Thyroid gland (tissue), 4 donors: ENCODE results near the gene YTHDF1. TPM values are rescaled to one million over a fixed set of nuclear protein-coding genes. Genes with fewer than 3 reads are reported as not detected.

Source experiments
- DNase-seq, 2 donors: peaks; one replicate each; pipeline ENCODE4 v3.0.0-alpha.2; 2019
- H3K27ac ChIP-seq, 3 donors: fragments of 200-600 bp; sonication (generic); 1 replicate in 2 of 3; 2 replicates in 1 of 3; pipeline ENCODE4 v1.5.1; 2016 to 2019; ENCODE audit warnings: mild to moderate bottlenecking in 1 of 3, moderate library complexity in 1 of 3
- H3K27me3 ChIP-seq: fragments of 200-600 bp; sonication (generic); one replicate; pipeline ENCODE4 v1.5.1; 2019
- H3K36me3 ChIP-seq, 2 donors: fragments of 200-600 bp; sonication (generic); one replicate each; pipeline ENCODE4 v1.5.1; 2016 to 2019
- H3K4me1 ChIP-seq, 2 donors: fragments of 200-600 bp; sonication (generic); one replicate each; pipeline ENCODE4 v1.5.1; 2017 to 2019
- H3K4me3 ChIP-seq, 3 donors: fragments of 200-600 bp; sonication (generic); replicated peaks in 1 of 3; 1 replicate in 2 of 3; 2 replicates in 1 of 3; pipeline ENCODE4 v1.5.1; 2016; ENCODE audit warnings: mild to moderate bottlenecking in 1 of 3
- H3K9me3 ChIP-seq: fragments of 200-600 bp; sonication (generic); one replicate; pipeline ENCODE4 v1.5.1; 2017
- CTCF ChIP-seq, 6 experiments: fragments of 200-600 bp in 3 of 6; fragments of 450-650 bp in 3 of 6; sonication (generic) in 3 of 6; IDR thresholded peaks; one replicate each; pipeline ENCODE4 v1.5.1; 2016 to 2019; ENCODE audit warnings: antibody characterized with exemption in 6 of 6, mild to moderate bottlenecking in 2 of 6, inconsistent platforms in 1 of 6, moderate library complexity in 1 of 6
- POLR2A ChIP-seq, 2 donors: fragments of 450-650 bp; IDR thresholded peaks; one replicate each; pipeline ENCODE4 v1.6.1; 2017; ENCODE audit warnings: antibody characterized with exemption in 2 of 2, mild to moderate bottlenecking in 2 of 2, moderate library complexity in 1 of 2
- WGBS, 2 donors: methylation state at CpG; one replicate each; pipeline ENCODE4 v1.1.5; 2017; 5-methylcytosine and 5-hydroxymethylcytosine counted together
- intact Hi-C: fragments of 100-400 bp; cut with DNase I; formaldehyde crosslinking; loops from one replicate; pipeline ENCODE4 v1.15.1; 2023
- total RNA-seq, 4 donors: library from RNA; depleted of rRNA; stranded (reverse); fragments of >200 nt; gene quantifications; one replicate each; pipeline ENCODE4 v1.2.3, GENCODE V29; 2016

The YTHDF1 gene
- total RNA-seq, 4 donors from 2014 or later = 41.3 to 54.2 (median 43.4) TPM

DNA sequence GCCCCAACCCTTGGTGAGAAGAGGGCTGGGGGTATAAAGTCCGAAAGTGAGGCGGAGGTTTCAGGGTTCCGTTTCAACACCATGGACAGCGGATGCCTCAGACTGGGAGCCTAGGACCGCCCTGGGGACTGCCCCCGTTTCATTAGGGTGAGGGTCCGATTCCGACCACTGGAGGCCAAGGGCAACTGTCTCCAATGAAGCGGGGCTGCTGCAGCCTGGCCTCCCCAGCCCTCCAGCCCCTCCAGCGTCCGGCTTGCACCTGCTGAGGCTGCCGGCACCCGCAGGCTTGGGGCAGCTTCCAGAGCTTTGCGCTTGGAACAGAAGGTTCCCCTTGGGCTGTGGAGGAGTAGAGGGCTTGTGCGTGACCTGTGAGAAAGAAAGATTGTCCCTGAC lies 39.9 kb downstream of the YTHDF1 start:
- DNase-seq = no peak
- intact Hi-C loops = loop anchor here (10.0 kb wide), 1 partner anchor 209 kb away; no protein-coding TSS in a partner anchor
- Histone ChIP-seq H3K4me1 (peaks cover 5 to 31% of the 10 kb centered on the region in 2 donors), H3K9me3 (no peaks in the 10 kb centered on the region), H3K36me3 (no peaks in the 10 kb centered on the region), H3K4me3 (no peak overlapping the region), H3K27ac (no peak overlapping the region), H3K27me3 (peaks cover 60% of the 10 kb centered on the region)
- 0 to 4% methylated on average over 3 to 5 of the region's 15 CpGs for WGBS, 2 donors
- TF ChIP-seq POLR2A (IDR thresholded peaks at IDR 0.05) = no peak

- no peak overlapping the region for H3K27ac ChIP-seq
- WGBS, 2 donors = 4 to 5% methylated on average over 25 to 29 of the region's 77 CpGs
- no peak for DNase-seq
- H3K4me1 ChIP-seq = peaks cover 5 to 31% of the 10 kb centered on the region in 2 donors
- TF ChIP-seq CTCF (IDR thresholded peaks at IDR 0.05) = no peak
- no peak for TF ChIP-seq POLR2A (IDR thresholded peaks at IDR 0.05)
- H3K9me3 ChIP-seq = no peaks in the 10 kb centered on the region
- intact Hi-C loops = loop anchor here (10.0 kb wide), 1 partner anchor 210 kb away; no protein-coding TSS in a partner anchor
- peaks cover 60% of the 10 kb centered on the region for H3K27me3 ChIP-seq
- no peaks in the 10 kb centered on the region for H3K36me3 ChIP-seq
- H3K4me3 ChIP-seq = no peak overlapping the region
These were observed 40.7 kb downstream of the YTHDF1 start for GRCh38 chr20:63175038-63175895.

GRCh38 chr20:63174309-63175037 lies 41.5 kb downstream of the YTHDF1 start:
- peaks cover 5 to 30% of the 10 kb centered on the region in 2 donors for H3K4me1 ChIP-seq

DNA sequence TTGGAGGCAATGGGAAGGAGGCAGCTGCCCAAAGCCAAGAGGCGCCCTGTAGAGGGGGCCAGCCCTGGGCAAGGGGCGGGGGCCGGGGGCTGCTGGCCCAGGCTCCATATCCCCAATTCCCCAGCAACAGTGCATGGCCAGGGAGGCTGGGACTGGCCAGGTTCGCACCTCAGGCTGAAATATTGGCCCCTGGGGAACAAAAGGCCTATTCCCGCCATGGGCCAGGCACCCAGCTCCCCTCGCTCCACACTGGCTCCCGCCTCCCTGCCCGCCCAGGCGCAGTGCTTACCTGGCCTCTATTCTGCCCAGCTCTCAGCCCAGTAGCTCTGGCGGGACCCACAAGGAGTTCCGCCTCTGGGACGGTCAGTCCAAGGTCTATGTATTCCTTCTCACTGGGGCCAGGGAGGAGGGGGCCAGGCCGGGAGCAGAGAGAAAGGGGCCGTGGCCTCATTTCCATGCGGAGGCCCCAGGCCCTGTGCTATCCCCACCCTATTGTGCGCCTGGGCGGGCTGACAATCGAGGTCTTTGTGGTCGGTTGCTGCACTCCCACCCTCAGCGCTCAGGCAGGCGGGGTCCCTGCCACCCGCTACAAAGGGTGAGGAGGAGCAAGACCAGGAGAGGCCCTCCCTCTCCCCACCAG lies 42.3 kb downstream of the YTHDF1 start:
- H3K27me3 ChIP-seq = peaks cover 48% of the 10 kb centered on the region
- intact Hi-C loops = loop anchor here (10.0 kb wide), 1 partner anchor 211 kb away; no protein-coding TSS in a partner anchor
- H3K27ac ChIP-seq = no peak overlapping the region
- H3K36me3 ChIP-seq = no peaks in the 10 kb centered on the region
- no peak for TF ChIP-seq CTCF (IDR thresholded peaks at IDR 0.05)
- TF ChIP-seq POLR2A (IDR thresholded peaks at IDR 0.05) = no peak
- H3K4me3 ChIP-seq = no peak overlapping the region
- 29 to 44% methylated on average over 7 to 13 of the region's 22 CpGs for WGBS, 2 donors
- H3K9me3 ChIP-seq = no peaks in the 10 kb centered on the region
- DNase-seq = no peak
- peaks cover 0 to 22% of the 10 kb centered on the region in 2 donors for H3K4me1 ChIP-seq

More at GRCh38 chr20:63174309-63175037, 41.5 kb downstream of the YTHDF1 start:
- DNase-seq = no peak
- H3K27ac ChIP-seq = no peak overlapping the region
- intact Hi-C loops = loop anchor here (10.0 kb wide), 1 partner anchor 210 kb away; no protein-coding TSS in a partner anchor
- no peaks in the 10 kb centered on the region for H3K36me3 ChIP-seq
- TF ChIP-seq POLR2A (IDR thresholded peaks at IDR 0.05) = no peak
- no peak for TF ChIP-seq CTCF (IDR thresholded peaks at IDR 0.05)
- WGBS, 2 donors = 8 to 33% methylated on average over 2 to 14 of the region's 16 CpGs
- H3K9me3 ChIP-seq = no peaks in the 10 kb centered on the region
- no peak overlapping the region for H3K4me3 ChIP-seq
- peaks cover 53% of the 10 kb centered on the region for H3K27me3 ChIP-seq

DNA sequence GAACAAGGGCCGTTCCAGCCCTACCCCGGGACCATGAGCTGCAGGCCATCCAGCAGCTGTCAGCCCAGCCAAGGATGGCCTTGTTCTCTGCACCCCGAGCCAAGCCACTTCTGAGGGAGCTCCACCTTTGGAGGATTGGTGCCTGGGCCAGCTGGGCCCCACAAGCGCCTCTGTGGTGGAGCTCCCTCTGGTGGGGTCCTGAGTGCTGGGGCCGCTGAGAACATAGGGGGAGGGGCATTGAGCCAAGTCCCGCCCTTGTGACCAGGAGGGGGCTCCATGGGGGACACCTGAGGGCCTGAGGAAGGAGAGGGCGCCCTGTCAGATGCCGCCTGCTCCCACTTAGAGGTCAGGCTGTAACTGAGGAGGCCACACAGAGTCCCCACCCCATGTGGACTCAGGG lies 43.2 kb downstream of the YTHDF1 start:
- TF ChIP-seq POLR2A (IDR thresholded peaks at IDR 0.05) (no peak), CTCF (IDR thresholded peaks at IDR 0.05) (no peak)
- 42 to 46% methylated on average over 7 to 8 of the region's 8 CpGs for WGBS, 2 donors
- H3K27me3 ChIP-seq = peaks cover 40% of the 10 kb centered on the region
- no peak overlapping the region for H3K27ac ChIP-seq
- no peaks in the 10 kb centered on the region for H3K9me3 ChIP-seq
- peaks cover 0 to 14% of the 10 kb centered on the region in 2 donors for H3K4me1 ChIP-seq
- H3K36me3 ChIP-seq = no peaks in the 10 kb centered on the region
- no peak overlapping the region for H3K4me3 ChIP-seq
- no peak for DNase-seq
- intact Hi-C loops = loop anchor here (10.0 kb wide), 1 partner anchor 212 kb away; no protein-coding TSS in a partner anchor
